ENCODE results near the gene PROSER1.

DNA sequence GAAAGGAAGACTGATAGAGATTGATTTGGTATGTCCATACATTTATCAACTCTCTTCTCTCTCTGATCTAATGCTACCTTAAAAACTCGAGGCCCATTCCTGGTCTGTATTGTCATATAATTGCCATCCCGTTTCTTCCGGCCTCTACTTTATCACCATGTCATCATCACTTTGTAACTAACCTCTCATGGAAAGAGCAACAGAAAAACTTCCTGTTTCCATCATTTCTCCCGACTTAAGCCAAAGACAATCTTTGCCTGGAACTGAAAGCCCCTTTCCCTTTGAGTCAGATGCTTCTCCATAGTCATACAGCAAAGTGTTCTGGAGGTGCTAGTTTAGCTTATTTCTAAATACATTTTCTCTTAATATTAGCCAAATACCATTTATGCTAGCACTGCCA lies 44.5 kb downstream of the PROSER1 start:
- TF ChIP-seq, protein P1, sequence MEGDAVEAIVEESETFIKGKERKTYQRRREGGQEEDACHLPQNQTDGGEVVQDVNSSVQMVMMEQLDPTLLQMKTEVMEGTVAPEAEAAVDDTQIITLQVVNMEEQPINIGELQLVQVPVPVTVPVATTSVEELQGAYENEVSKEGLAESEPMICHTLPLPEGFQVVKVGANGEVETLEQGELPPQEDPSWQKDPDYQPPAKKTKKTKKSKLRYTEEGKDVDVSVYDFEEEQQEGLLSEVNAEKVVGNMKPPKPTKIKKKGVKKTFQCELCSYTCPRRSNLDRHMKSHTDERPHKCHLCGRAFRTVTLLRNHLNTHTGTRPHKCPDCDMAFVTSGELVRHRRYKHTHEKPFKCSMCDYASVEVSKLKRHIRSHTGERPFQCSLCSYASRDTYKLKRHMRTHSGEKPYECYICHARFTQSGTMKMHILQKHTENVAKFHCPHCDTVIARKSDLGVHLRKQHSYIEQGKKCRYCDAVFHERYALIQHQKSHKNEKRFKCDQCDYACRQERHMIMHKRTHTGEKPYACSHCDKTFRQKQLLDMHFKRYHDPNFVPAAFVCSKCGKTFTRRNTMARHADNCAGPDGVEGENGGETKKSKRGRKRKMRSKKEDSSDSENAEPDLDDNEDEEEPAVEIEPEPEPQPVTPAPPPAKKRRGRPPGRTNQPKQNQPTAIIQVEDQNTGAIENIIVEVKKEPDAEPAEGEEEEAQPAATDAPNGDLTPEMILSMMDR (IDR thresholded peaks at IDR 0.05) = no peak
- no peak for TF ChIP-seq POLR2A (IDR thresholded peaks at IDR 0.05)

Measured in adrenal gland (tissue), 5 donors.